Activated B cell treated with CpG ODN at 0.5 μM for 24 hours (primary cell): Measurements from ENCODE around the gene SARDH. TPM values are rescaled to one million over a fixed set of nuclear protein-coding genes. Genes with fewer than 3 reads are reported as not detected.

Experiments used
- ATAC-seq: fragments of 200-7000 bp; cut with Tn5 transposase; one replicate; pipeline ENCODE4 v1.10.0; 2021; ENCODE audit warnings: low read depth, mild to moderate bottlenecking, moderate library complexity
- CTCF ChIA-PET: fragments of 350-600 bp; sonication (Branson Sonifier 250); formaldehyde crosslinking; loops from one replicate; lab custom pipeline; 2021; ENCODE audit warnings: antibody characterized with exemption; lab: Charles Lee
- POLR2A ChIA-PET: fragments of 350-600 bp; sonication (Branson Sonifier 250); formaldehyde crosslinking; loops from one replicate; lab custom pipeline; 2021; ENCODE audit warnings: antibody characterized with exemption; lab: Charles Lee
- DNase-seq: peaks from one replicate; pipeline ENCODE4 v3.0.0; 2022
- H3K27ac Mint-ChIP-seq: one replicate; pipeline ENCODE4 v1.8.0; 2020; ENCODE audit warnings: mixed read lengths
- H3K27me3 Mint-ChIP-seq: one replicate; pipeline ENCODE4 v1.8.0; 2021; ENCODE audit warnings: mixed read lengths
- H3K36me3 Mint-ChIP-seq: one replicate; pipeline ENCODE4 v1.8.0; 2021; ENCODE audit warnings: low read depth, mixed read lengths
- H3K4me1 Mint-ChIP-seq: one replicate; pipeline ENCODE4 v1.8.0; 2021; ENCODE audit warnings: mixed read lengths
- H3K4me3 Mint-ChIP-seq: one replicate; pipeline ENCODE4 v1.8.0; 2020; ENCODE audit warnings: mild to moderate bottlenecking, mixed read lengths
- H3K9me3 Mint-ChIP-seq: one replicate; pipeline ENCODE4 v1.8.0; 2020; ENCODE audit warnings: mixed read lengths
- CTCF ChIP-seq: fragments of 200-600 bp; IDR thresholded peaks from one replicate; pipeline ENCODE4 v1.8.0; 2022; ENCODE audit warnings: antibody characterized with exemption, mild to moderate bottlenecking
- intact Hi-C: fragments of 100-400 bp; cut with micrococcal nuclease; formaldehyde crosslinking; loops from one replicate; pipeline ENCODE4 v1.15.1; 2024
- total RNA-seq: library from RNA; stranded (reverse); gene quantifications from 2 replicates; pipeline ENCODE4 v1.2.3, GENCODE V29; 2022

The SARDH gene
- total RNA-seq, 1 donor from 2014 or later, result not detected

GRCh38 chr9:133691626-133692363 lies 46.4 kb downstream of the SARDH start:
- POLR2A ChIA-PET, result no interaction called here

GRCh38 chr9:133691191-133691590 lies 47.0 kb downstream of the SARDH start:
- POLR2A ChIA-PET, result no interaction called here
- TF ChIP-seq CTCF, result no peak
- Mint-ChIP-seq H3K27ac (no peak overlapping the region), H3K4me1 (no peaks in the 10 kb centered on the region), H3K4me3 (no peak overlapping the region), H3K9me3 (no peaks in the 10 kb centered on the region), H3K27me3 (peaks cover 17% of the 10 kb centered on the region), H3K36me3 (no peaks in the 10 kb centered on the region)
- ATAC-seq, result no peak
- DNase-seq, result no peak
- CTCF ChIA-PET, result no interaction called here
- intact Hi-C loops, result no loop called here

More at GRCh38 chr9:133691626-133692363, 46.4 kb downstream of the SARDH start:
- DNase-seq (no peak), ATAC-seq (no peak)
- Mint-ChIP-seq H3K4me3 (no peak overlapping the region), H3K4me1 (no peaks in the 10 kb centered on the region), H3K27me3 (peaks cover 23% of the 10 kb centered on the region), H3K27ac (no peak overlapping the region), H3K9me3 (no peaks in the 10 kb centered on the region), H3K36me3 (no peaks in the 10 kb centered on the region)
- TF ChIP-seq CTCF, result no peak
- CTCF ChIA-PET, result no interaction called here
- intact Hi-C loops, result no loop called here

GRCh38 chr9:133690081-133690561 lies 48.0 kb downstream of the SARDH start:
- H3K27me3 Mint-ChIP-seq, result peaks cover 13% of the 10 kb centered on the region
- TF ChIP-seq CTCF, result no peak
- H3K27ac Mint-ChIP-seq, result no peak overlapping the region
- H3K36me3 Mint-ChIP-seq, result no peaks in the 10 kb centered on the region
- no peaks in the 10 kb centered on the region for H3K4me1 Mint-ChIP-seq
- no peak for DNase-seq
- ATAC-seq, result no peak
- no peaks in the 10 kb centered on the region for H3K9me3 Mint-ChIP-seq
- H3K4me3 Mint-ChIP-seq, result no peak overlapping the region
- ChIA-PET CTCF (no interaction called here), POLR2A (no interaction called here)
- intact Hi-C loops, result no loop called here

- peaks cover 8% of the 10 kb centered on the region for H3K27me3 Mint-ChIP-seq
- H3K36me3 Mint-ChIP-seq, result no peaks in the 10 kb centered on the region
- H3K4me3 Mint-ChIP-seq, result no peak overlapping the region
- no peaks in the 10 kb centered on the region for H3K9me3 Mint-ChIP-seq
- POLR2A ChIA-PET, result no interaction called here
- TF ChIP-seq CTCF, result no peak
- no peak overlapping the region for H3K27ac Mint-ChIP-seq
- DNase-seq, result no peak
- no peak for ATAC-seq
- CTCF ChIA-PET, result no interaction called here
- no peaks in the 10 kb centered on the region for H3K4me1 Mint-ChIP-seq
- intact Hi-C loops, result no loop called here
These were observed 48.9 kb downstream of the SARDH start for GRCh38 chr9:133689151-133689763.

- intact Hi-C loops, result no loop called here
- H3K27me3 Mint-ChIP-seq, result peaks cover 7% of the 10 kb centered on the region
- H3K4me3 Mint-ChIP-seq, result no peak overlapping the region
- no peak for DNase-seq
- ChIA-PET POLR2A (no interaction called here), CTCF (no interaction called here)
- peaks cover 7% of the 10 kb centered on the region for H3K4me1 Mint-ChIP-seq
- no peaks in the 10 kb centered on the region for H3K9me3 Mint-ChIP-seq
- H3K36me3 Mint-ChIP-seq, result no peaks in the 10 kb centered on the region
- no peak for ATAC-seq
- no peak for TF ChIP-seq CTCF
- no peak overlapping the region for H3K27ac Mint-ChIP-seq
These were observed 50.0 kb downstream of the SARDH start for GRCh38 chr9:133687856-133688761.
